ENCODE results near the gene PSTPIP1. TPM values are rescaled to one million over a fixed set of nuclear protein-coding genes. Genes with fewer than 3 reads are reported as not detected.

Gene PSTPIP1
- total RNA-seq, 4 donors from 2014 or later = 0.57 to 9.9 (median 5.3) TPM

GRCh38 chr15:77021088-77021481, 26.2 kb downstream of the PSTPIP1 start:
- Histone ChIP-seq H3K27me3 (no peaks in the 10 kb centered on the region), H3K4me3 (no peak overlapping the region), H3K4me1 (peaks cover 0 to 9% (median 0%) of the 10 kb centered on the region in 3 donors), H3K27ac (no peak overlapping the region), H3K36me3 (no peaks in the 10 kb centered on the region), H3K9me3 (no peaks in the 10 kb centered on the region)
- WGBS, 2 donors = 67 to 83% methylated on average over 1 to 6 of the region's 9 CpGs
- intact Hi-C loops (cut with DNase I) = loop anchor here (5.0 kb wide), 1 partner anchor 521 kb away; no protein-coding TSS in a partner anchor
- no peak for DNase-seq
- TF ChIP-seq POLR2A (IDR thresholded peaks at IDR 0.05) (no peak), CTCF (IDR thresholded peaks at IDR 0.05) (no peak)

DNA sequence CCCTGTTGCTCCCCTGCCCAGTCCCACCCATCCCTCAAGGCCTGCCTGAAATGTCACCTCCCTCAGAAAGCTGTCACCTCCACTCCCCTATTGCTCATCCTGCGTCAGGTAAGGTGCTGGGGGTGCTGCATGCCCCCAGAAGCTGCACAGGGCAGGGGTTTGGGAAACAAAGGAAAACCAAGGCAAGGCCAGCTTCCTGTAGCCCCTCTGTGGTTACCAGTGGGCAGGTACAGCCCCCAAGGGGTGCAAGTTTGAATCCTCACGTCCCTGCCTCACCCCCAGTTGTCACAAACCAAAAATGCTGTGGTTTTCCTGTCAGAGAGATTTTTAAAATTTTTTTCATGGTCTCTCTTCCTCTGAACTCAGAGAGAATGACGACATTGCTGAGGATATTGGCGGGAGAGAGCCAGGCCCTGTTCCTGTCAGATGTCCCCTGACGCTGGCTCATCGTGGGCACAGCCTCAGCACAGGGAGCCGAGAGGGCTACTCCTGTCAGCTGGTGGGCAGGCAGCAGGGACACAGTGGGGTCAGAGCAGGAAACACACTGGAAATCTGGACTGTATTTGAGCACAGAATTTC, 27.0 kb downstream of the PSTPIP1 start:
- Histone ChIP-seq H3K4me3 (no peak overlapping the region), H3K27ac (peak overlapping the region in 2 of 4 donors; percentile 31 to 33), H3K4me1 (peaks cover 0 to 7% (median 0%) of the 10 kb centered on the region in 3 donors), H3K9me3 (no peaks in the 10 kb centered on the region), H3K36me3 (no peaks in the 10 kb centered on the region), H3K27me3 (no peaks in the 10 kb centered on the region)
- TF ChIP-seq POLR2A (IDR thresholded peaks at IDR 0.05) = no peak
- TF ChIP-seq CTCF (IDR thresholded peaks at IDR 0.05) = no peak
- 29 to 57% methylated on average over 3 to 4 of the region's 7 CpGs for WGBS, 2 donors
- DNase-seq = no peak
- intact Hi-C loops (cut with DNase I) = loop anchor here (5.0 kb wide), 1 partner anchor 520 kb away; no protein-coding TSS in a partner anchor

DNA sequence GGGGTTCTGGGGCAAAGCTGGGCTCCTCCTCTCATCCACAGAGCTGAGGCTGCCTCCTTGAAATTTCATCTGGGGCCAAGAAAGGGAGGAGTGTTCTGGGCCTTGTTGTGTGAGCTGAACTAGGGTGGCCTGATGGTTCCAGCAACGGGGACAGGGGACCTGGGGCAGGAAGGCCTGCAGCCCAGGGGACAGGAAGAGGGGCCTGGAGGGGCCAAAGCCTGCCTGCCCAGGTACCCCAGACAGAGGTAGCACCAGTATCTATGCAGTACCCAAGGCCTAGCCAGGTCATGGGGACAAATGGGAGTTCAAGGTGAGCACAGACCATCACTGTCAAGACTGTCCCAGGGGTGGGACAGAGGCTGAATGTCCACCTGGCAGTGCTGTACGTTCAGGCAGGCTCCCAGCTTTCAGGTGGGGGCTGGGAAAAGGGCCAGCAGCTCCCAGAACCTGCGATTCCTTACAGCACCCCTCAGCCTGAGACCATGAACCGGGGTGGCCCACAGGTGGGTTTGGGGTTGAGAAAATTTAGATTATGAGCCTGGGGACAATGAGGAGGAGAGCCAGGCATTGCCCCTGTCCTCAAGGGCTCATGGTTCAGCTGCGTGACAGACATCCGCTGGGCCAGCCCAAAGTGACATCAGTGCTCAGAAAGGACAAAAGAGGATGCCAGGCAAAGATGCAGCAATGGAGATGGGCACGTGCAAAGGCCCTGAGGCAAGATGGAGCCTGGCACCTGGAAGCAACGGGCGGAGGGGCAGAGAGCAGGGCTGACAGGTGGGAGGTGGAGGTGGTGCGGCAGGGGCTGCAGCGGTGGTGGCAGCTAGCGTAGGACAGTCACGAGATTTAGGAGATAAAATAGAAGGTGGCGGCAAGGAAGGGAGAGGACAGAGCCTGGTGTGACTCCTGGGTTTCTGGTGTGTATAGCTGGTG, 28.0 kb downstream of the PSTPIP1 start:
- TF ChIP-seq POLR2A (IDR thresholded peaks at IDR 0.05) (no peak), CTCF (IDR thresholded peaks at IDR 0.05) (no peak)
- H3K27ac ChIP-seq = peak overlapping the region in 1 of 4 donors; percentile 31
- intact Hi-C loops (cut with DNase I) = loop anchor here (5.0 kb wide), 1 partner anchor 519 kb away; no protein-coding TSS in a partner anchor

GRCh38 chr15:77023576-77024272, 28.8 kb downstream of the PSTPIP1 start:
- Histone ChIP-seq H3K4me1 (peaks cover 0 to 15% (median 0%) of the 10 kb centered on the region in 3 donors), H3K27me3 (peaks cover 0 to 6% (median 0%) of the 10 kb centered on the region in 4 donors), H3K4me3 (no peak overlapping the region), H3K36me3 (no peaks in the 10 kb centered on the region), H3K9me3 (no peaks in the 10 kb centered on the region), H3K27ac (no peak overlapping the region)
- intact Hi-C loops (cut with DNase I) = loop anchor here (5.0 kb wide), 1 partner anchor 519 kb away; no protein-coding TSS in a partner anchor
- TF ChIP-seq CTCF (IDR thresholded peaks at IDR 0.05) (no peak), POLR2A (IDR thresholded peaks at IDR 0.05) (no peak)
- DNase-seq = no peak
- 52 to 69% methylated on average over 16 to 19 of the region's 20 CpGs for WGBS, 2 donors

More for the DNA sequence above, 28.0 kb downstream of the PSTPIP1 start:
- Histone ChIP-seq H3K9me3 (no peaks in the 10 kb centered on the region), H3K27me3 (peaks cover 0 to 4% (median 0%) of the 10 kb centered on the region in 4 donors), H3K4me3 (no peak overlapping the region), H3K4me1 (peaks cover 0 to 7% (median 0%) of the 10 kb centered on the region in 3 donors), H3K36me3 (no peaks in the 10 kb centered on the region)
- no peak for DNase-seq
- 85 to 89% methylated on average over 10 to 14 of the region's 14 CpGs for WGBS, 2 donors

Data from esophagus squamous epithelium (tissue), 5 donors.